ENCODE results near the gene PRKCA. TPM values are rescaled to one million over a fixed set of nuclear protein-coding genes. Genes with fewer than 3 reads are reported as not detected.

The PRKCA gene
- total and polyA plus RNA-seq, 10 of the 15 experiments (the other 5 are each of a cell fraction or from before 2014, with no cell fraction given) = 0.11 to 14.6 (median 0.72) TPM

- TF ChIP-seq HCFC1 (IDR thresholded peaks at IDR 0.05; ENCODE audit: low read length) (no peak), DPF2 (IDR thresholded peaks at IDR 0.05) (no peak)
- TF ChIP-seq, protein P1, sequence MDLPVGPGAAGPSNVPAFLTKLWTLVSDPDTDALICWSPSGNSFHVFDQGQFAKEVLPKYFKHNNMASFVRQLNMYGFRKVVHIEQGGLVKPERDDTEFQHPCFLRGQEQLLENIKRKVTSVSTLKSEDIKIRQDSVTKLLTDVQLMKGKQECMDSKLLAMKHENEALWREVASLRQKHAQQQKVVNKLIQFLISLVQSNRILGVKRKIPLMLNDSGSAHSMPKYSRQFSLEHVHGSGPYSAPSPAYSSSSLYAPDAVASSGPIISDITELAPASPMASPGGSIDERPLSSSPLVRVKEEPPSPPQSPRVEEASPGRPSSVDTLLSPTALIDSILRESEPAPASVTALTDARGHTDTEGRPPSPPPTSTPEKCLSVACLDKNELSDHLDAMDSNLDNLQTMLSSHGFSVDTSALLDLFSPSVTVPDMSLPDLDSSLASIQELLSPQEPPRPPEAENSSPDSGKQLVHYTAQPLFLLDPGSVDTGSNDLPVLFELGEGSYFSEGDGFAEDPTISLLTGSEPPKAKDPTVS (IDR thresholded peaks at IDR 0.05; ENCODE audit: low read depth, low read length) = no peak
These were observed 341.6 kb downstream of the PRKCA start (continued) for GRCh38 chr17:66643815-66644710.

DNA sequence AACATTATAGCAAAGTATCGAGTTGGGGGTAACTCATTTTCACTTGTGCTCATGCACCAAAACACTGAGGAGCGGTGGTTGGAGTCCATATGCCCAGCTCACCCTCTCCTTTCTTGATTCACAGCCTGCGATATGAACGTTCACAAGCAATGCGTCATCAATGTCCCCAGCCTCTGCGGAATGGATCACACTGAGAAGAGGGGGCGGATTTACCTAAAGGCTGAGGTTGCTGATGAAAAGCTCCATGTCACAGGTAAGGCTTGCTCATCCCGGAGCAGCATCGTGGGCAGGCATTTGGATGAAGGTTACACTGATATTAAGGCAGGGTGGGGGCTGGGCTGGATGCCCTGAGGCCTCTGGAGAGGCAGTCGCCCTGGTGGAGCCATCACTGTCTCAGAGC is 342.8 kb downstream of the PRKCA start:
- no peak for ATAC-seq
- no peak for TF ChIP-seq ATF7 (IDR thresholded peaks at IDR 0.05; ENCODE audit: low read depth)
- no peak for TF ChIP-seq ZNF207 (IDR thresholded peaks at IDR 0.05; ENCODE audit: borderline replicate concordance)
- no peak for TF ChIP-seq IRF4 (IDR thresholded peaks at IDR 0.05; ENCODE audit: low read depth, low read length)
- TF ChIP-seq JUNB (IDR thresholded peaks at IDR 0.05) = no peak
- no peak for TF ChIP-seq WRNIP1 (IDR thresholded peaks at IDR 0.05; ENCODE audit: borderline replicate concordance, low read depth, low read length)
- TF ChIP-seq BCL11A (IDR thresholded peaks at IDR 0.05; ENCODE audit: low read depth, low read length) = no peak
- no peak for TF ChIP-seq RBBP5 (conservative IDR thresholded peaks at IDR 0.05)
- TF ChIP-seq REST (IDR thresholded peaks at IDR 0.05; ENCODE audit: low read depth, low read length) = no peak
- no peak for TF ChIP-seq ESRRA (IDR thresholded peaks at IDR 0.05; ENCODE audit: low read length)
- TF ChIP-seq MEF2B (IDR thresholded peaks at IDR 0.05; ENCODE audit: partially characterized antibody, poor library complexity, severe bottlenecking) = no peak
- TF ChIP-seq TCF3 (IDR thresholded peaks at IDR 0.05; ENCODE audit: borderline replicate concordance, insufficient read depth, low read depth, low read length) = no peak
- no peak for TF ChIP-seq MTA2 (IDR thresholded peaks at IDR 0.05; ENCODE audit: low read depth)
- TF ChIP-seq SPI1 (IDR thresholded peaks at IDR 0.05; ENCODE audit: borderline replicate concordance, insufficient read depth, low read depth, low read length) = no peak
- TF ChIP-seq RAD21 (IDR thresholded peaks at IDR 0.05; ENCODE audit: insufficient read depth, low read depth, low read length) = no peak
- no peak for TF ChIP-seq HDAC6 (IDR thresholded peaks at IDR 0.05; ENCODE audit: unreplicated experiment)

More for the DNA sequence above, 342.8 kb downstream of the PRKCA start:
- RAD21 ChIA-PET (ENCODE audit: unreplicated experiment) = no interaction called here
- Histone ChIP-seq H3K27ac (ENCODE audit: control insufficient read depth, insufficient read depth) (no peak overlapping the region), H3K4me1 (ENCODE audit: control insufficient read depth, insufficient read depth, low read length) (no peaks in the 10 kb centered on the region), H3K4me2 (ENCODE audit: control insufficient read depth, insufficient read depth) (no peak overlapping the region), H3K9me3 (replicated peaks; ENCODE audit: control insufficient read depth, insufficient read depth, low read length) (no peaks in the 10 kb centered on the region), H3K9ac (ENCODE audit: control insufficient read depth, insufficient read depth, low read length) (no peak overlapping the region), H4K20me1 (ENCODE audit: control insufficient read depth, insufficient read depth) (no peaks in the 10 kb centered on the region), H2AFZ (ENCODE audit: control insufficient read depth, low read depth, low read length) (no peak overlapping the region), H3K36me3 (ENCODE audit: control insufficient read depth in 2 of 2, insufficient read depth in 2 of 2, low read length in 1 of 2) (no peaks in the 10 kb centered on the region; a peak in 1 of 4 replicates), H3K27me3 (replicated peaks in 1 of 2; ENCODE audit: control insufficient read depth in 2 of 2, insufficient read depth in 2 of 2, low read length in 1 of 2) (peaks cover 0 to 6% of the 10 kb centered on the region in 2 experiments; a peak in 1 of 4 replicates), H3K79me2 (ENCODE audit: control insufficient read depth, insufficient read depth, low read length) (no peaks in the 10 kb centered on the region), H3K4me3 (no peak overlapping the region)
- SMC1A ChIA-PET (ENCODE audit: uncharacterized antibody, unreplicated experiment) = no interaction called here
- in situ Hi-C loops (cut with MboI) = no loop called here
- BruUV-seq (replicated peaks) = no TSS peak
- FAIRE-seq = no peak
- WGBS (ENCODE audit: insufficient coverage, insufficient replicate concordance, low lambda C conversion rate, missing lambda C conversion rate) = 43% methylated on average over 10 of the region's 10 CpGs
- POLR2A ChIA-PET = no interaction called here
- CTCF ChIA-PET = no interaction called here
- intact Hi-C loops (cut with micrococcal nuclease; ENCODE audit: unreplicated experiment) = no loop called here
- no peak for DNase-seq (ENCODE audit: low read depth, low spot score)

All from GM12878 (cell line).